SK-N-SH (cell line): ENCODE data around the gene MKRN2.

ENCODE experiments used
- CTCF ChIP-seq: fragments of 200-600 bp; sonication (generic); IDR thresholded peaks from 2 replicates; pipeline ENCODE4 v1.6.1; 2017; ENCODE audit warnings: antibody characterized with exemption, mild to moderate bottlenecking, moderate library complexity
- EZH2phosphoT487 ChIP-seq: fragments of 200-600 bp; sonication (generic); IDR thresholded peaks from 2 replicates; pipeline ENCODE4 v1.6.1; 2017; ENCODE audit warnings: low read depth, mixed run types, mild to moderate bottlenecking, antibody characterized with exemption, moderate library complexity, borderline replicate concordance
- FOXM1 ChIP-seq: IDR thresholded peaks from 2 replicates; pipeline ENCODE4 v1.4.0; 2012; ENCODE audit warnings: low read depth, mild to moderate bottlenecking
- GATA2 ChIP-seq: sonication (generic); formaldehyde crosslinking; IDR thresholded peaks from 2 replicates; pipeline ENCODE4 v1.5.0; 2020; ENCODE audit warnings: mild to moderate bottlenecking, missing genetic modification reagents
- JUND ChIP-seq: IDR thresholded peaks from 2 replicates; pipeline ENCODE4 v1.4.0; 2012
- MAX ChIP-seq: IDR thresholded peaks from 2 replicates; pipeline ENCODE4 v1.4.0; 2012; ENCODE audit warnings: low read depth
- REST ChIP-seq: IDR thresholded peaks from 2 replicates; pipeline ENCODE4 v1.6.1; 2012; ENCODE audit warnings: mild to moderate bottlenecking, low read depth, low read length, moderate library complexity
- RFX5 ChIP-seq: IDR thresholded peaks from 2 replicates; pipeline ENCODE4 v1.6.1; 2012; ENCODE audit warnings: mild to moderate bottlenecking, improper control_type of control experiment, low read length
- TAF1 ChIP-seq: IDR thresholded peaks from 2 replicates; pipeline ENCODE4 v1.6.1; 2012; ENCODE audit warnings: low read depth, mild to moderate bottlenecking, low read length, moderate library complexity, borderline replicate concordance

- TF ChIP-seq RFX5 (no peak), CTCF (no peak), TAF1 (no peak), MAX (no peak), FOXM1 (no peak), GATA2 (no peak), EZH2phosphoT487 (no peak), JUND (no peak), REST (no peak)
Observed at GRCh38 chr3:12579905-12580304, 23.0 kb downstream of the MKRN2 start.
